SK-N-MC (cell line): ENCODE measurements around the gene DHCR7.

Experiments used
- EZH2 ChIP-seq: fragments of 200-600 bp; sonication (generic); IDR thresholded peaks from one replicate; pipeline ENCODE4 v1.6.1; 2017; ENCODE audit warnings: antibody characterized with exemption
- FOXP2 ChIP-seq: optimal IDR thresholded peaks from 2 replicates; pipeline ENCODE3; 2011; ENCODE audit warnings: mild to moderate bottlenecking, moderate library complexity; ENCODE audit not compliant: insufficient read depth; ENCODE audit errors: extremely low read length, control extremely low read depth
- POLR2AphosphoS5 ChIP-seq: IDR thresholded peaks from 2 replicates; pipeline ENCODE4 v1.6.1; 2012; ENCODE audit warnings: mild to moderate bottlenecking, low read depth, low read length, borderline replicate concordance

DNA sequence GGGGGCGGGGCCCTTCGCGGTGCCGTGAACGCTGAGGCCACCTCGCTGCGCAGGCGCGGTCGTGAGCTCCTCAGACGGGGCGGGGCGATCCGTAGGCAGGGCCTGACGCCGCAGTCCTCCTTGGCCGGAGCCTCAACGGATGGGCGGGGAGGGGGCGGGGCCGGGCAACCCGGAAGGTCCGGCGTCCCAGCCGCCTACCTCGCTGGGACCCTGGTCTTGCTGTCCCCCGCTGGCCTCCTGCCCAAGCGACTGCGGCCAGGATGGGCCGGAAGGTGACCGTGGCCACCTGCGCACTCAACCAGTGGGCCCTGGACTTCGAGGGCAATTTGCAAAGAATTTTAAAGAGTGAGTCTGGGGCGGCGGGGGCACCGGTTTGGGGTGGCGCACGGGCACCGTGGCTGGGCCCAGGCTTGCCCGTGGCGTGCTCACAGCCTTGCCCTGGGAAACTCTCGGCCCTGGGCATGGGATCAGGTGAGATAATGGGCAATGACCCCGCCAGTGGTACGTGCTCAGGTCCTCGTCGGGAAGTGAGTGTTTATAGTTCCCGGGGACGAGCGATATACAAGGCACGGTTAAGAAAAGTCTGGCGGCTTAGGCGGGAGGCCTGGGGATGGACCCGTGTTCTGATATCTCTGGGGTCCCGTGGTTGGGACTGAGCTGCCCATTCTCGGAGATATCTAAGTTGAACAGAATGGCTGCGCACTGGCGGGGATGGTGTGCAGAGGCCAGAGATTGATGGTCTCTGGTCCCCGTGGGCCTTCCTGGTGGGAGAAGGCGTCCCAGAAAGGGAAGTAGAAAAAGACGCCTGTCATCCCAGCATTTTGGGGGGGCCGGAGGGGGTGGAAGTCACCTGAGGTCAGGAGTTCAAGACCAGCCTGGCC lies 5.1 kb upstream of the DHCR7 start, which contains the start of gene NADSYN1:
- TF ChIP-seq EZH2 (no peak), POLR2AphosphoS5 (peak; percentile 66; the same call in 1 of the 2 replicates), FOXP2 (peak; percentile 10)
